ENCODE results near the gene PRKAR2A.

- TF ChIP-seq CSDC2 (CRISPR knock-in tag; IDR thresholded peaks at IDR 0.05), result no peak
- TF ChIP-seq ZNF70 (CRISPR knock-in tag; IDR thresholded peaks at IDR 0.05), result no peak
- no peak for TF ChIP-seq ZNF565 (CRISPR knock-in tag; conservative IDR thresholded peaks at IDR 0.05; ENCODE audit: low read depth)
- TF ChIP-seq SNAI2 (CRISPR knock-in tag; IDR thresholded peaks at IDR 0.05), result no peak
- no peak for TF ChIP-seq GLIS3 (CRISPR knock-in tag; IDR thresholded peaks at IDR 0.05)
- no peak for TF ChIP-seq BACH2 (CRISPR knock-in tag; IDR thresholded peaks at IDR 0.05; ENCODE audit: borderline replicate concordance)
Measured at GRCh38 chr3:48837163-48837562, 10.5 kb downstream of the PRKAR2A start.

Data from SK-N-SH treated with all-trans-retinoic acid at 6 μM for 48 hours (cell line).